ENCODE measurements around the gene LRCH1. TPM values are rescaled to one million over a fixed set of nuclear protein-coding genes. Genes with fewer than 3 reads are reported as not detected.

LRCH1 gene
- total and polyA plus RNA-seq, 2 of the 13 experiments (the other 11 are each of a cell fraction or from before 2014, with no cell fraction given), result 4.1 to 12.6 TPM

DNA sequence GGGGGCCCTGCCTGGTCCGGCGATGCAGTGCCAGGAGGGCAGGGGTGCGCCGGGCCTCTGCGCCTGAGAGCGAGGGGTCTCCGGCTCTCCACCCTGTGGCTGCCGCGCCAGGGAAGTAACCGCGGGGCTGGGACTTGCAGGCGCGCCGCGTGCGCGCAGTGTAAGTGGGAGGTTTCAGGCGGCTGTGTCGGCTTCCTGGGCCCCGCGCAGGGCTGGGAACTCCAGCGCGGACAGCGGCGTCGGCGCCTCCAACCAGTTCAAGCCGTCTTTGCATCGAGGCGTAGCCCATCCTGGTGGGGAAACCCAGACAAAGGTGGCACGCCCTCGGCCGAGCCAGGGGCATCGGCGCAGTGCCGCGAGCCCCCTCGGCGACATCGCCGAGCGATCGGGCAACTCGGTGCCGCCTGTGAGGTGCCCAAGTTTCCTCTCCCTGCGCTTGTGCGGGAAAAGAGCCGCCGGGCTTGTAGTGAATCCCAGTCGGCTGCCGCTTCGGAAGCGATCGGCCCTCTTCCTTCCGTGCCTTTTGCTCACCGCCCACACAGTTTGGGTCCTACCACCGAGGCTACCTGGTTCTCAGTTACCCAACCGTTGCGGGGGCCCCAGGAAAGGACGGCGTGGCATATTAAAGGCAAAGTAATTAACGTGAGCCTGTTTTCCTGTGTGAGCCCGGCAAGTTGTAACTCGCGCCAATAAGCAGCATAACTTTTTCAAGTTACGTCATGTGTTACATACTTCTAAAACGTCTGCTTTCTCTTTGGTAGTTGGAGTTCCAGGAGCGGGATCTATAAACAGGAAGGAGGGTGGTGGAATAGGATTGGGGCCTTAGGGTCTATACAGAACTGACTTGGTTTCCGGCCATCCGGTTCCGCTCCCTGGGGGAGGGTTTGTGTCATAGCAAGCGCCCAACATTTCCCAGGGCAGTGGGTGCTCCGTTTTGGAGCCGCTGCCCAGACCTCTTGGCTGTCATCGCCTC, 1.2 kb downstream of the LRCH1 start (continued):
- no peak for TF ChIP-seq AKNA (CRISPR knock-in tag; IDR thresholded peaks at IDR 0.05; ENCODE audit: borderline replicate concordance)
- no peak for TF ChIP-seq ZNF143 (CRISPR knock-in tag; IDR thresholded peaks at IDR 0.05)
- no peak for TF ChIP-seq ZNF383 (CRISPR knock-in tag; IDR thresholded peaks at IDR 0.05; ENCODE audit: borderline replicate concordance)
- TF ChIP-seq, protein P1, sequence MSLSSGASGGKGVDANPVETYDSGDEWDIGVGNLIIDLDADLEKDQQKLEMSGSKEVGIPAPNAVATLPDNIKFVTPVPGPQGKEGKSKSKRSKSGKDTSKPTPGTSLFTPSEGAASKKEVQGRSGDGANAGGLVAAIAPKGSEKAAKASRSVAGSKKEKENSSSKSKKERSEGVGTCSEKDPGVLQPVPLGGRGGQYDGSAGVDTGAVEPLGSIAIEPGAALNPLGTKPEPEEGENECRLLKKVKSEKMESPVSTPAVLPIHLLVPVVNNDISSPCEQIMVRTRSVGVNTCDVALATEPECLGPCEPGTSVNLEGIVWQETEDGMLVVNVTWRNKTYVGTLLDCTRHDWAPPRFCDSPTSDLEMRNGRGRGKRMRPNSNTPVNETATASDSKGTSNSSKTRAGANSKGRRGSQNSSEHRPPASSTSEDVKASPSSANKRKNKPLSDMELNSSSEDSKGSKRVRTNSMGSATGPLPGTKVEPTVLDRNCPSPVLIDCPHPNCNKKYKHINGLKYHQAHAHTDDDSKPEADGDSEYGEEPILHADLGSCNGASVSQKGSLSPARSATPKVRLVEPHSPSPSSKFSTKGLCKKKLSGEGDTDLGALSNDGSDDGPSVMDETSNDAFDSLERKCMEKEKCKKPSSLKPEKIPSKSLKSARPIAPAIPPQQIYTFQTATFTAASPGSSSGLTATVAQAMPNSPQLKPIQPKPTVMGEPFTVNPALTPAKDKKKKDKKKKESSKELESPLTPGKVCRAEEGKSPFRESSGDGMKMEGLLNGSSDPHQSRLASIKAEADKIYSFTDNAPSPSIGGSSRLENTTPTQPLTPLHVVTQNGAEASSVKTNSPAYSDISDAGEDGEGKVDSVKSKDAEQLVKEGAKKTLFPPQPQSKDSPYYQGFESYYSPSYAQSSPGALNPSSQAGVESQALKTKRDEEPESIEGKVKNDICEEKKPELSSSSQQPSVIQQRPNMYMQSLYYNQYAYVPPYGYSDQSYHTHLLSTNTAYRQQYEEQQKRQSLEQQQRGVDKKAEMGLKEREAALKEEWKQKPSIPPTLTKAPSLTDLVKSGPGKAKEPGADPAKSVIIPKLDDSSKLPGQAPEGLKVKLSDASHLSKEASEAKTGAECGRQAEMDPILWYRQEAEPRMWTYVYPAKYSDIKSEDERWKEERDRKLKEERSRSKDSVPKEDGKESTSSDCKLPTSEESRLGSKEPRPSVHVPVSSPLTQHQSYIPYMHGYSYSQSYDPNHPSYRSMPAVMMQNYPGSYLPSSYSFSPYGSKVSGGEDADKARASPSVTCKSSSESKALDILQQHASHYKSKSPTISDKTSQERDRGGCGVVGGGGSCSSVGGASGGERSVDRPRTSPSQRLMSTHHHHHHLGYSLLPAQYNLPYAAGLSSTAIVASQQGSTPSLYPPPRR (CRISPR knock-in tag; IDR thresholded peaks at IDR 0.05; ENCODE audit: borderline replicate concordance), result no peak
- no peak; the same call in 1 of the 2 replicates for TF ChIP-seq MYC (CRISPR knock-in tag; IDR thresholded peaks at IDR 0.05; ENCODE audit: borderline replicate concordance)
- no peak for TF ChIP-seq ZSCAN12 (CRISPR knock-in tag; IDR thresholded peaks at IDR 0.05)
- TF ChIP-seq GLI4 (CRISPR knock-in tag; IDR thresholded peaks at IDR 0.05; ENCODE audit: borderline replicate concordance), result no peak
- TF ChIP-seq, protein P2, sequence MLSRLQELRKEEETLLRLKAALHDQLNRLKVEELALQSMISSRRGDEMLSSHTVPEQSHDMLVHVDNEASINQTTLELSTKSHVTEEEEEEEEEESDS (CRISPR knock-in tag; IDR thresholded peaks at IDR 0.05; ENCODE audit: borderline replicate concordance), result no peak
- TF ChIP-seq ZNF784 (CRISPR knock-in tag; IDR thresholded peaks at IDR 0.05; ENCODE audit: borderline replicate concordance), result no peak
- no peak; the same call in 1 of the 2 replicates for TF ChIP-seq ZBTB20 (CRISPR knock-in tag; IDR thresholded peaks at IDR 0.05; ENCODE audit: borderline replicate concordance, low read depth)
- TF ChIP-seq, protein P3, sequence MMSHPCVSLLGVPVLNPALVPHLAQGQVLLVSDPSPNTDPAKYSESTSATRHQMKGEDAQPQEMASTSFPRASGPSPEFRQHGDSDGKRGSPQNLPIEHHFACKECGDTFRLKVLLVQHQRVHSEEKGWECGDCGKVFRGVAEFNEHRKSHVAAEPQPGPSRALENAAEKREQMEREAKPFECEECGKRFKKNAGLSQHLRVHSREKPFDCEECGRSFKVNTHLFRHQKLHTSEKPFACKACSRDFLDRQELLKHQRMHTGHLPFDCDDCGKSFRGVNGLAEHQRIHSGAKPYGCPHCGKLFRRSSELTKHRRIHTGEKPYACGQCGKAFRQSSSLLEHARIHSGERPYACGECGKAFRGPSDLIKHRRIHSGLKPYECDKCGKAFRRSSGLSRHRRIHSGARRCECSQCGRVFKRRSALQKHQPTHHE (CRISPR knock-in tag; IDR thresholded peaks at IDR 0.05; ENCODE audit: borderline replicate concordance), result 0 out of 2 replicates have a peak, but pooled peaks have one; percentile 23
- no peak for TF ChIP-seq MXD3 (CRISPR knock-in tag; IDR thresholded peaks at IDR 0.05)

All from HepG2 (cell line).